IMR-90 (cell line): ENCODE results near the gene KCNN3. TPM values are rescaled to one million over a fixed set of nuclear protein-coding genes. Genes with fewer than 3 reads are reported as not detected.

Source experiments
- ATAC-seq: fragments of 200-7000 bp; cut with Tn5 transposase; 2 replicates; pipeline ENCODE4 v1.9.1; 2020; ENCODE audit warnings: low read depth, mild to moderate bottlenecking, moderate library complexity
- BruUV-seq: library from RNA; stranded (reverse); fragments of 400-500 nt; replicated peaks from 2 replicates; lab custom pipeline; 2021; lab: Mats Ljungman, UMichigan
- CTCF ChIA-PET: fragments of 300-600 bp; formaldehyde crosslinking; extraction: SDS; loops from one replicate; lab custom pipeline; 2021; ENCODE audit warnings: antibody characterized with exemption; lab: Yijun Ruan, JAX
- POLR2A ChIA-PET: fragments of 300-600 bp; sonication (Branson Sonifier 250); formaldehyde crosslinking; loops from one replicate; lab custom pipeline; 2022; ENCODE audit warnings: antibody characterized with exemption; ENCODE audit not compliant: unreplicated experiment; lab: Charles Lee
- DNase-seq: peaks from one replicate; pipeline ENCODE4 v3.0.0; 2013
- H2AFZ ChIP-seq: replicated peaks from 2 replicates; pipeline ENCODE3; 2013; ENCODE audit warnings: low read length, mild to moderate bottlenecking; ENCODE audit not compliant: poor library complexity
- H2AK5ac ChIP-seq: 2 replicates; pipeline ENCODE4 v1.6.1; 2013; ENCODE audit warnings: low read depth, low read length, inconsistent platforms
- H2AK9ac ChIP-seq: replicated peaks from 2 replicates; pipeline ENCODE3; 2013; ENCODE audit warnings: mild to moderate bottlenecking, low read depth, low read length, moderate library complexity; ENCODE audit not compliant: poor library complexity
- H2BK120ac ChIP-seq: 2 replicates; pipeline ENCODE4 v1.6.1; 2013; ENCODE audit warnings: low read depth, low read length, inconsistent platforms
- H2BK15ac ChIP-seq: 3 replicates; pipeline ENCODE4 v1.6.1; 2013; ENCODE audit warnings: low read depth, low read length, inconsistent platforms
- H2BK20ac ChIP-seq: 2 replicates; pipeline ENCODE4 v1.6.1; 2013; ENCODE audit warnings: low read depth, mild to moderate bottlenecking, inconsistent platforms, low read length, moderate library complexity
- H2BK5ac ChIP-seq: 2 replicates; pipeline ENCODE4 v1.6.1; 2013; ENCODE audit warnings: mild to moderate bottlenecking, low read depth, low read length, inconsistent platforms; ENCODE audit not compliant: poor library complexity, severe bottlenecking
- H3K14ac ChIP-seq: replicated peaks from 2 replicates; pipeline ENCODE4 v1.6.1; 2013; ENCODE audit warnings: low read depth, low read length, inconsistent platforms
- H3K18ac ChIP-seq: 2 replicates; pipeline ENCODE4 v1.6.1; 2013; ENCODE audit warnings: low read depth, low read length, control low read depth
- H3K23ac ChIP-seq: 2 replicates; pipeline ENCODE4 v1.6.1; 2013; ENCODE audit warnings: low read depth, low read length, inconsistent platforms
- H3K27ac ChIP-seq: 2 replicates; pipeline ENCODE4 v1.5.1; 2013; ENCODE audit warnings: mild to moderate bottlenecking, control low read depth, low read length; ENCODE audit not compliant: insufficient read depth
- H3K27me3 ChIP-seq: 2 replicates; pipeline ENCODE4 v1.6.1; 2013; ENCODE audit warnings: low read length; ENCODE audit not compliant: control insufficient read depth, insufficient read depth
- H3K36me3 ChIP-seq: 2 replicates; pipeline ENCODE4 v1.6.1; 2013; ENCODE audit warnings: low read length, mixed read lengths; ENCODE audit not compliant: control insufficient read depth, insufficient read depth
- H3K4ac ChIP-seq: 2 replicates; pipeline ENCODE4 v1.6.1; 2013; ENCODE audit warnings: low read depth, low read length, inconsistent platforms
- H3K4me1 ChIP-seq: 2 replicates; pipeline ENCODE4 v1.6.1; 2013; ENCODE audit warnings: low read length, mixed read lengths; ENCODE audit not compliant: control insufficient read depth, insufficient read depth
- H3K4me2 ChIP-seq: 2 replicates; pipeline ENCODE4 v1.6.1; 2013; ENCODE audit warnings: low read depth, mild to moderate bottlenecking, control low read depth, low read length, moderate library complexity
- H3K4me3 ChIP-seq: 2 replicates; pipeline ENCODE4 v1.5.1; 2013; ENCODE audit warnings: low read depth, mild to moderate bottlenecking, control low read depth, low read length, moderate library complexity; ENCODE audit not compliant: insufficient read depth
- H3K56ac ChIP-seq: 2 replicates; pipeline ENCODE4 v1.6.1; 2013; ENCODE audit warnings: low read length, inconsistent platforms; ENCODE audit not compliant: insufficient read depth; ENCODE audit errors: extremely low read depth
- H3K79me1 ChIP-seq, 2 experiments: 2 replicates each; pipeline ENCODE4 v1.6.1; 2013; ENCODE audit warnings: low read length in 2 of 2, inconsistent platforms in 1 of 2, low read depth in 1 of 2
- H3K9ac ChIP-seq: 2 replicates; pipeline ENCODE4 v1.6.1; 2013; ENCODE audit warnings: low read depth, low read length, control low read depth
- H3K9me1 ChIP-seq: 2 replicates; pipeline ENCODE4 v1.6.1; 2013; ENCODE audit warnings: low read length, inconsistent platforms; ENCODE audit not compliant: insufficient read depth
- H3K9me3 ChIP-seq: 2 replicates; pipeline ENCODE4 v1.6.1; 2013; ENCODE audit warnings: low read length; ENCODE audit not compliant: control insufficient read depth, insufficient read depth
- H4K20me1 ChIP-seq: 2 replicates; pipeline ENCODE4 v1.6.1; 2013; ENCODE audit warnings: low read length, inconsistent platforms; ENCODE audit not compliant: insufficient read depth
- H4K5ac ChIP-seq: 2 replicates; pipeline ENCODE4 v1.6.1; 2013; ENCODE audit warnings: mild to moderate bottlenecking, low read depth, low read length, control low read depth
- H4K8ac ChIP-seq, 2 experiments: 2 replicates each; pipeline ENCODE4 v1.6.1; 2013; ENCODE audit warnings: low read depth in 2 of 2, low read length in 2 of 2, control low read depth in 1 of 2, inconsistent platforms in 1 of 2
- H4K91ac ChIP-seq: 2 replicates; pipeline ENCODE4 v1.6.1; 2013; ENCODE audit warnings: low read depth, low read length, inconsistent platforms; ENCODE audit not compliant: insufficient read depth
- CEBPB ChIP-seq: IDR thresholded peaks from 2 replicates; pipeline ENCODE4 v1.6.1; 2012; ENCODE audit warnings: low read depth, low read length, improper control_type of control experiment
- SMC3 ChIP-seq: fragments of 150-350 bp; IDR thresholded peaks from 2 replicates; pipeline ENCODE4 v1.6.1; 2016; ENCODE audit warnings: low read depth, mild to moderate bottlenecking, antibody characterized with exemption, low read length, moderate library complexity
- WGBS, 2 experiments: methylation state at CpG; one replicate each; pipeline versions ENCODE4 v1.1.5 to v1.1.7; 2013; ENCODE audit warnings: missing lambda C conversion rate in 2 of 2; ENCODE audit not compliant: insufficient read length in 1 of 2; ENCODE audit errors: extremely low coverage in 2 of 2; 5-methylcytosine and 5-hydroxymethylcytosine counted together
- dilution Hi-C: fragments of 300-500 bp; cut with HindIII; formaldehyde crosslinking; loops from one replicate; pipeline ENCODE4 v1.14.3; 2018; ENCODE audit warnings: low sequenced_read_pairs; ENCODE audit not compliant: unreplicated experiment
- in situ Hi-C: fragments of 300-500 bp; cut with MboI; formaldehyde crosslinking; loops from 3 replicates; pipeline ENCODE4 v1.14.3; 2019; ENCODE audit warnings: low sequenced_read_pairs, inconsistent platforms, mixed read lengths
- intact Hi-C: fragments of 100-400 bp; cut with micrococcal nuclease; formaldehyde crosslinking; loops from 2 replicates; pipeline ENCODE4 v1.10.0; 2022
- polyA plus RNA-seq, 3 experiments: library from polyadenylated mRNA; depleted of rRNA; stranded (reverse); fragments of >200 nt; gene quantifications; 2 replicates each; pipeline ENCODE4 v1.2.3, GENCODE V29; 2012; ENCODE audit warnings: low replicate concordance in 1 of 3
- total RNA-seq: library from RNA; depleted of rRNA; stranded (reverse); fragments of >200 nt; gene quantifications from 2 replicates; pipeline ENCODE4 v1.2.3, GENCODE V29; 2012
- TF ChIP-seq, protein P1 (sequence below): fragments of 150-350 bp; IDR thresholded peaks from 2 replicates; pipeline ENCODE4 v1.6.1; 2017; ENCODE audit warnings: mild to moderate bottlenecking, antibody characterized with exemption, low read length, low read depth

The KCNN3 gene
- total and polyA plus RNA-seq, 2 of the 4 experiments (the other 2 are of a cell fraction), result 0.02 TPM; not detected in 1

- no peak overlapping the region for H2BK20ac ChIP-seq
- no peak overlapping the region for H3K18ac ChIP-seq
- ATAC-seq (no peak), DNase-seq (no peak)
- no peak overlapping the region for H2AK9ac ChIP-seq
- H3K4me3 ChIP-seq, result no peak overlapping the region
- no peak overlapping the region for H4K5ac ChIP-seq
- H3K23ac ChIP-seq, result no peak overlapping the region
- H2AK5ac ChIP-seq, result no peak overlapping the region
- no peak overlapping the region for H3K9ac ChIP-seq
- H3K36me3 ChIP-seq, result no peaks in the 10 kb centered on the region
- no TSS peak for BruUV-seq
- H3K4me1 ChIP-seq, result no peaks in the 10 kb centered on the region
- no peak overlapping the region for H2BK15ac ChIP-seq
- no peak overlapping the region for H4K8ac ChIP-seq
- no peaks in the 10 kb centered on the region for H3K79me1 ChIP-seq
- H4K20me1 ChIP-seq, result no peaks in the 10 kb centered on the region
- H3K27ac ChIP-seq, result no peak overlapping the region
- H3K27me3 ChIP-seq, result peaks cover 81% of the 10 kb centered on the region
- no peak overlapping the region for H2BK120ac ChIP-seq
- CTCF ChIA-PET, result no interaction called here
- TF ChIP-seq CEBPB (no peak), SMC3 (no peak)
- TF ChIP-seq, protein P1, sequence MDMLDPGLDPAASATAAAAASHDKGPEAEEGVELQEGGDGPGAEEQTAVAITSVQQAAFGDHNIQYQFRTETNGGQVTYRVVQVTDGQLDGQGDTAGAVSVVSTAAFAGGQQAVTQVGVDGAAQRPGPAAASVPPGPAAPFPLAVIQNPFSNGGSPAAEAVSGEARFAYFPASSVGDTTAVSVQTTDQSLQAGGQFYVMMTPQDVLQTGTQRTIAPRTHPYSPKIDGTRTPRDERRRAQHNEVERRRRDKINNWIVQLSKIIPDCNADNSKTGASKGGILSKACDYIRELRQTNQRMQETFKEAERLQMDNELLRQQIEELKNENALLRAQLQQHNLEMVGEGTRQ, result no peak
- dilution Hi-C loops, result no loop called here
- H2AFZ ChIP-seq, result no peak overlapping the region
- H2BK5ac ChIP-seq, result no peak overlapping the region
- in situ Hi-C loops, result loop anchor here (5.0 kb wide), 2 partner anchors 317 to 402 kb away; partner anchors contain the start of gene CHRNB2
- H3K9me1 ChIP-seq, result no peaks in the 10 kb centered on the region; the same call in 1 of the 2 replicates
- intact Hi-C loops, result no loop called here
- H3K14ac ChIP-seq, result no peak overlapping the region
- no peak overlapping the region for H3K56ac ChIP-seq
- no peak overlapping the region for H3K4ac ChIP-seq
- no peak overlapping the region for H3K4me2 ChIP-seq
- 0 out of 2 replicates have a peak, but pooled peaks cover 2% of the 10 kb centered on the region for H3K9me3 ChIP-seq
- POLR2A ChIA-PET, result no interaction called here
- 100% methylated on average over 1 of the region's 15 CpGs; no CpG with 5 or more reads in 1 of the 2 experiments for WGBS, 2 experiments
- H4K91ac ChIP-seq, result no peak overlapping the region
Observed at GRCh38 chr1:154883919-154884868, 14.1 kb upstream of the KCNN3 start.
